Vagina (tissue), 2 donors: Measurements from ENCODE around the gene TCF4.

ENCODE experiments used
- POLR2A ChIP-seq, 2 donors: fragments of 450-650 bp; IDR thresholded peaks; one replicate each; pipeline ENCODE4 v1.6.1; 2017; ENCODE audit warnings: antibody characterized with exemption in 2 of 2, mild to moderate bottlenecking in 2 of 2, moderate library complexity in 2 of 2
- TF ChIP-seq, protein P1 (sequence below), 3 experiments: fragments of 450-650 bp in 2 of 3; fragments of 200-600 bp in 1 of 3; sonication (generic) in 1 of 3; IDR thresholded peaks; one replicate each; pipeline ENCODE4 v1.5.1; 2017 to 2019; ENCODE audit warnings: antibody characterized with exemption in 3 of 3, mild to moderate bottlenecking in 2 of 3, moderate library complexity in 2 of 3

DNA sequence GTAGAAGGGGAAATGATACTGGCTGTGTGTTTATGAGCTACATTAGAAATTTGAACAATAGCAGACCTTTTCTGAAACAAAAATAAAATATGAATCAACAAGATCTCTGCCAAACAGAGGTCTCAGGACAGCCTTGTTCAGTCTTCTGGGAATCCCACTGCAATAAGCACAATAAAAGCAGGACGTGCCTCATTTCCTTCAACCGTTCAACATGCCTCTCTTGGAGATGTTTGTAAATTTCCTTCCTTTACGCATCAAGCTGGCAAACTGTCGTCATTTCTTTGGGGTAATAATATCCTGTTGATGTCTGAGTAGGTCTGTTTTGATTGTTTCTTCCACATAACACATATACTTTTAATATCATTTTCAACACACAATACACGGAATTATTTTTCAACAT is 77.2 kb downstream of the TCF4 start:
- no peak for TF ChIP-seq POLR2A (IDR thresholded peaks at IDR 0.05)
- TF ChIP-seq, protein P1, sequence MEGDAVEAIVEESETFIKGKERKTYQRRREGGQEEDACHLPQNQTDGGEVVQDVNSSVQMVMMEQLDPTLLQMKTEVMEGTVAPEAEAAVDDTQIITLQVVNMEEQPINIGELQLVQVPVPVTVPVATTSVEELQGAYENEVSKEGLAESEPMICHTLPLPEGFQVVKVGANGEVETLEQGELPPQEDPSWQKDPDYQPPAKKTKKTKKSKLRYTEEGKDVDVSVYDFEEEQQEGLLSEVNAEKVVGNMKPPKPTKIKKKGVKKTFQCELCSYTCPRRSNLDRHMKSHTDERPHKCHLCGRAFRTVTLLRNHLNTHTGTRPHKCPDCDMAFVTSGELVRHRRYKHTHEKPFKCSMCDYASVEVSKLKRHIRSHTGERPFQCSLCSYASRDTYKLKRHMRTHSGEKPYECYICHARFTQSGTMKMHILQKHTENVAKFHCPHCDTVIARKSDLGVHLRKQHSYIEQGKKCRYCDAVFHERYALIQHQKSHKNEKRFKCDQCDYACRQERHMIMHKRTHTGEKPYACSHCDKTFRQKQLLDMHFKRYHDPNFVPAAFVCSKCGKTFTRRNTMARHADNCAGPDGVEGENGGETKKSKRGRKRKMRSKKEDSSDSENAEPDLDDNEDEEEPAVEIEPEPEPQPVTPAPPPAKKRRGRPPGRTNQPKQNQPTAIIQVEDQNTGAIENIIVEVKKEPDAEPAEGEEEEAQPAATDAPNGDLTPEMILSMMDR (IDR thresholded peaks at IDR 0.05) = no peak
